GM18870 (cell line): ENCODE results near the gene HDAC8.
"Not testable (repeated sequence)": the region's sequence is repeated elsewhere in the genome, so short reads cannot be mapped to it uniquely, and the experiment has no call there.

Experiments used
- ATAC-seq: cut with Tn5 transposase; IDR thresholded peaks from one replicate; pipeline ENCODE4 v1.9.1; 2021; ENCODE audit warnings: moderate library complexity; ENCODE audit not compliant: unreplicated experiment

The HDAC8 gene

DNA sequence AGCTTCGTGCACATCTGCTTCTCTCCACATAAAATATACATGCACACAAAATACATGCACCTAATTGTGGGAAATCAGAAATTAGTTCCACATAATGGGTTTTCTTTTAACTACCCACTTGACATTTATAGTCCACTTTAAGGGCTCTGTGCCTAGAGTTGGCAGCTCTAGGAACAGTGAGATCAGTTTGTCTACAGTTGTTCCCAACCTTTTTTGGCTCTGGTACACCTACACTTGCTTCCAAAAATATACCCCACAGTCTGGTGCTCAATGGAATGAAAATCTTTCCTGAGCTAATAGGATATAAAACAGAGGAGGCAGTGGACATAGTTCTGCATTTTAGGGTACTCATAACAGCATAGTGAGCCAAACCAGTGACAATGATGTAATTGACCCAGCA lies 36.1 kb downstream of the HDAC8 start:
- no peak for ATAC-seq

DNA sequence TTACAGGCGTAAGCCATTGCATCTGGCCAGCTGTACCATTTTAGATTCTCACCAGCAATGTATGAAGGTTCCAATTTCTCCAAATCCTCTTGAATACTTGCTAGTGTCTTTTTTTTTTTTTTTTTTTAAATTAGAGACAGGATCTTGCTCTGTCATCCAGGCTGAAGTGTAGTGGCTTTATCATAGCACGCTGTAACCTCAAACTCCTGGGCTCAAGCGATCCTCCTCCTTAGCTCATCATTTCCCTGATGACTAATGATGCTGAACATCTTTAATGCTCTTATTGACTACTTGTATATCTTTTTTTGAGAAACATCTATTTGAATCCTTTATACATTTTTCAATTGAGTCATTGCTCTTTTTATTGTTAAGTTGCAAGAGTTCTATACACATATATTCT lies 40.3 kb downstream of the HDAC8 start:
- ATAC-seq, result no peak

DNA sequence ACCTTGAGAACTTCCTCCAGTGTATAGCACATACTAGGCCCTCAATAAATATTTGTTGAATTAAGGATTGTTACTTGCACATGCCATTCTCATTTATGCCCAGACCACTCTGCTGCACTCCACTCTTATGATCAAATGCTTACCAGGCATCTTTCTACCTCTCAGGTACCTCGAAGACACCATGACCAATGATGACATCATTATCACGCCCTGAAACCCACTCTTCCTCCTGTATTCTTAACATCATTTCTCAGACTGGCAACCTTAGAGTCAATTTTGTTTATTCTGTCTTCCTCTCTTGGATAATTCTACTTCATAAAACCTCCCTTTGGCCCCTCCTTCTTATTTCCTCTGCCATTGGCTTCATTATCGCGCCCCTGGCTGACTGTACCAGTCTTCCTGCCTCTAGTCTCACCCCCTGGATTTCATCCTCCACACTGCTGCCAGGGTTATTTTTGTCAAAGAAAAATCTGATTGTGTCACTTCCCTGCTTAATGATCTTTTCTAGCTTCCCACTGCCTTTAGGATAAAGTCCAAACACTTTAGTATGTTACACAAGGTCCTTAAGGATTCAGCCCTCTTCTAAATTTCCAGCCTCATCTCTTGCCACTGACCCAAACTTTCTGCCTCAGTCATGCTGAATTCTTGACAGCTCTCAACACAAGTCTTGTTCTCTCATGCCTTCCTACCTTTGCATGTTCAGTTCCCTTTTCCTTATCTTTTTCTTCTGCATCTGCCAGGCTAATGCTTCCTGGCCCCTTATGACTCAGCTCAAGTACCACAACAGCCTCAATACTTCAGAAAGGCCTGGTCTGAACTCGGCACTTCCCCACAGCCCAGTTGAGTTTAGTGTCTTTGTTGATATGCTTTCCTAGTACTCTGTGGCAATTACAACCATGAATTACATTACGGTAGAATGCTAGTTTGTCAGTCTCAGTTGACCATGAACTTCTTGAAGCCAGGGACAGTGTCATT lies 45.8 kb downstream of the HDAC8 start:
- peak; percentile 62 for ATAC-seq

DNA sequence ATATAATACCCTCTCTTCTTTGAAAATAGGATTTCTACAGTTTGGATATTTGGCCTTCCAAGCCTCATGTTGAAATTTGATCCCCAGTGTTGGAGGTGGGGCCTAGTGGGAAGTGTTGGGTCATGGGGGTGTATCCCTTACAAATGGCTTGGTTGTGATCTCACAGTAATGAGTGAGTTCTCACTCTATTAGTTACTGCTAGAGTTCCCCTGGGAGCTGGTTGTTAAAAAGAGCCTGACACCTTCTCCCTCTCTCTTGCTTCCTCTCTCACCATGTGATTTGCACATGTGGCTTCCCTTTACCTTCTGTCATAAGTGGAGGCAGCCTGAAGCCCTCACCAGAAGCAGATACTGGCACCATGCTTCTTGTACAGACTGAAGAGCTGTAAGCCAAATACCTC lies 73.9 kb downstream of the HDAC8 start:
- ATAC-seq, result no peak

DNA sequence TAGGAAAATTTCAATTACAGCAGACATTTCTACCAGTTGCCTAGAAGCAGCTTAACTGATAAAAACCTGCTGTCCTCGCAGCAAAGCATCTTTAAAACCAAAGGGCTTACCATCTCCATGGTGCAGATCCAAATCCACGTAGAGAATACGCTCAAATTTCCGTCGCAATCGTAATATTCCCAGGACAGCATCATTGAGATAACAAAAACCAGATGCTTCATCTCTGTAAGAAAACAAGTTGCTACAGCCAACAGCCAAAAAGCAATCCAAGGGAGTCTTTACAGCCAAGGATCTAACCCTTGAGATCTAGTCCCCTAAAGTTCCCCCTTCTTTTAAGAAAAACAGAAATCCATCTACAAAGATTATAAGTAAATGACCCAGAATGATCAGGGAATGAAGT lies 77.6 kb downstream of the HDAC8 start:
- ATAC-seq, result no peak

DNA sequence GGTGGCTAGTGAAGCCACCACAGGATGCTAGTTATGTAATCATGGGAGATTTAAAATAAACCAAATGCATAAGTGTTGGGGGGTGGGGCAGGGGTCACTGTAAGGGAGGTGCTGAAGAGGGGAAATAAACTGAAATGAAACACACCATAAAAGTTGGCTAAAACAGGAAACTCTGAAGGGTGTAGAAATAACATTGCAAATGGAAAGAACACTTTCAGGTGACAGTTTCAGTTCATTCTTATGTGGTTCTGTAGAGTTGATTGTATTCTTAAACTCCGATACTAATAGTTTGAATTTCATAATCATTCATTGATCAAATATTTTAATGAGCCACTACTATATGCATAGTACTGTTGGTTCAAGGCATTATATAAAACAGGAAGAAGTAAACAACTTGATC lies 80.1 kb downstream of the HDAC8 start:
- ATAC-seq, result no peak

DNA sequence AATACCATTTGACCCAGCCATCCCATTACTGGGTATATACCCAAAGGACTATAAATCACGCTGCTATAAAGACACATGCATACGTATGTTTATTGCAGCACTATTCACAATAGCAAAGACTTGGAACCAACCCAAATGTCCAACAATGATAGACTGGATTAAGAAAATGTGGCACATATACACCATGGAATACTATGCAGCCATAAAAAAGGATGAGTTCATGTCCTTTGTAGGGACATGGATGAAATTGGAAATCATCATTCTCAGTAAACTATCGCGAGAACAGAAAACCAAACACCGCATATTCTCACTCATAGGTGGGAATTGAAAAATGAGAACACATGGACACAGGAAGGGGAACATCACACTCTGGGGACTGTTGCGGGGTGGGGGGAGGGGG lies 82.4 kb downstream of the HDAC8 start:
- ATAC-seq, result not testable (repeated sequence)

DNA sequence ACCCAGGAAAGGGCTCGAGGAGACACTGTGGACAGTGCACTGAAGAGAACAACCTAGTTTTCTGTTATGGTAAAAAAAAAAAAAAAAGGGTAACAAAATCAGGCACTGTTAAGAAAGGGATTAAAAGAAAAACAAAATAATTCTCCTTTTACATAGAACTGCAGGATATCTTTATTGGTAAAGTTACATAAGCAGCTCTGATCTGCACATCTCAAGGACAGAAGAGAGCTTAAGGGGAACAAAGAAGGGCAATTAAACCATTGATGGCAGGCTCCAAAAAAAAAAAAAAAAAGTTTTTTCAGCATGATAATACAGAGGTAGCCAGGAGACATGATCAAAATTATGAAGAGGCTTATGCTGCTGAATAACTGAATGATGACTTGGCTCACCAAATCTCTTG lies 85.0 kb downstream of the HDAC8 start:
- ATAC-seq, result no peak

DNA sequence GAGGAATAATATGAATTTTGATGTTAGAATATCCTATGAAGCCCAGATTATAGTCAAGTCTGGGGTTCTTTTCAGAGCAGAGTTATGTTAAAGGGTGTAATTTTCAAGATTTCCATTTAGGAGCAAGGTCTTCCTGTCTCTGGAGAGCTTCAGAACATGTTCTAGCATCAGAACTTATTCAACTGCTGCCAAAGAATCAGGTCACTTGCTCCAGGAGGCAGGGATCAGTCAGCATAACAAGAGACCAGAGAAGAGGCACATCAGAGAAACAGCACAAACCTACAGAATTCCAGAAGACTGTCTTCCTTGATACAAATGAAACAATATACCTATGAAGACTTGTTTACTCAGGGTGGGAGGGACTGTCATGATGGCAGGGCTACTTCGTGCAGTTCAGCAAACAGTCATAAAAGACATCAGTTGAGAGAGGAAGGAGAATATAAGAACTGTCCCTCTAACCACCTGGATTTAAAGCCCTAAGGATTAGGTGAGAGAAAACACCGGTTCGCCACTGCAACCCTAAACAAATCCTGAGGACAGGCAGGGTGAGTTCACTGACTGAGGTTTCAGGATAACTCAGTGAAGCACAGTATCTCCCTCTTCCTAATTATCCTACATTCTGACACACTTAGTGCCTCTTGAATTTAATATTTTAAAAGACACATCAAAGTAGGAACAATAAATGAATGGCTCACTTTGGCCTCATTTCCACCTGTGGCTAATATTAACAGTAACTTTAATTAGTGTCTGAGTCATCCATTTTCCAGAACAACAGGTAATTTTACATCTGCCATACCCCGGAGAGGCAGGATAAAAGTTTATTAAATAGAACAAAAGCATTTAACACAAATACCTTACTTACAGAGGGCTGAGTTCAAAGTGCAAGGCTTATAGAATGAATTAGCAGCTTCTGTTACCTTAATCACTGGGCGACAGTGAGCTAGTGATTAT lies 93.0 kb downstream of the HDAC8 start:
- ATAC-seq, result no peak

DNA sequence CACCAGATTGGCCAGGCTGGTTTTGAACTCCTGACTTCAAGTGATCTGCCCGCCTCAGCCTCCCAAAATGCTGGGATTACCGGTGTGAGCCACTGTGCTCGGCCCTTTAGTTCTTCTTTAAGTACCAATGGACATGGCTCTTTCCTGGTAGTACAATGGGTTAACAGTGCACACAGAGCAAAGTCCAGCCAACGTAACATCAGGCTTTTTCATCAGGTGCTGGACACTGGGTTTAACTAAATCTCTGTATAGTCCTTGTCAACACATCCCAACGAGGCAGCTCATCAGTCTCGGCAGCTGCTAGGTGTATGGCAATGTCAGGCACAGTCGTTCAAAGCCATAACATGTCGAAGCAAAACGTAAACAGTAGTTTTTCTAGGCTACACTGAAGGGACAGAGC lies 93.8 kb downstream of the HDAC8 start:
- no peak for ATAC-seq

DNA sequence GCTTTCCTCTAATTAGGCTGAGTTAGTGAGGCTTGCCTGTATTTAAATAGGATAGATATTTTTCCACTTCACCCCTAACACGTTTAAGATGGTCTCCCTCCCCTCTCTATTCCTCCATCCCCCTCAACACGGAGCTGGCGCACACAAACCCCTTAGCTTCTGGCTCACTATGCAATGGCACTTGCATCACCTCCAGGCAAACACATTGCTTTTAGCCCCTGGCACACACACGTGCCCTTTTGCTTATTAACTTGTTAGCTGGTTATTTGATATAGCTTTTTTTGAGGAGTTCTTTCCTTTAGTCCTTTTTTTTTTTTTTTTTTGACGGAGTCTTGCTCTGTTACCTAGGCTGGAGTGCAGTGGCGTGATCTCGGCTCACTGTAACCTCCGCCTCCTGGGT lies 94.3 kb downstream of the HDAC8 start:
- no peak for ATAC-seq

DNA sequence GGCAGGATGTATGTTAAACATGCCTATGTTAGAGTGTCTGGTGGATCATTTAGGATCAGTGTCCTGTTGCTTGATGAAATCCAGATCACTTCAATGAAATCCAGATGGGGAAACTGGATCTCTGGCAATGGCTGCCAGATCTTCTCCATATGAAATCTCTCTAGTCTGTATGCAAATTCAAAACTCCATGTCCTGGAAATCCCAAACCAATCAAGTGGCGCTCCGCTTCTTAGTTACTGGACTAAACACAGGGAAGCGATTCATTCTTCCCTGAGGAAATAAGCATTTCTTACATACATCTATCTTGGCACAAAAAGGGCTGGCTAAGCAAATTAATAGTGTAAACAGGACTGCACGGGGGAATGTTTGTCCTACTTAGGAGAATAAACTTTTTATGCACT lies 94.9 kb downstream of the HDAC8 start:
- ATAC-seq, result no peak

DNA sequence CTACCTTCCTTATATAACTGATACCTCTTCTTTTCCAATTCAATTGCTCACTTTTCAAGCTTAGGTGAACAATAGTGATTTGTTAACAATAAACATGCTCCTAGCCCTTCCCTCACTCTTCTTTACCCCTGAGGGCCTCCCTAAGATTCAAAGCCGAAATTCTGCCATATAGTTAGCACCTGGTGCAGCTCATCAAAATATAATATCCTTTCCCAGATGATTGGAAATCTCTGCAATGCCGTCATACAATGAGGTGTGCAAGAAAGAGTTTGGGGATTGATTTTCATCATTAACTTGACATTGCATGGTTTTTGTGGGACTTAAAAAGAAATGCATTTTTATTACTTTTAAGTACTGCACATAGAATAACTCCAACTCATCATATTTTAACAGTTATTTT lies 95.3 kb downstream of the HDAC8 start:
- no peak for ATAC-seq

DNA sequence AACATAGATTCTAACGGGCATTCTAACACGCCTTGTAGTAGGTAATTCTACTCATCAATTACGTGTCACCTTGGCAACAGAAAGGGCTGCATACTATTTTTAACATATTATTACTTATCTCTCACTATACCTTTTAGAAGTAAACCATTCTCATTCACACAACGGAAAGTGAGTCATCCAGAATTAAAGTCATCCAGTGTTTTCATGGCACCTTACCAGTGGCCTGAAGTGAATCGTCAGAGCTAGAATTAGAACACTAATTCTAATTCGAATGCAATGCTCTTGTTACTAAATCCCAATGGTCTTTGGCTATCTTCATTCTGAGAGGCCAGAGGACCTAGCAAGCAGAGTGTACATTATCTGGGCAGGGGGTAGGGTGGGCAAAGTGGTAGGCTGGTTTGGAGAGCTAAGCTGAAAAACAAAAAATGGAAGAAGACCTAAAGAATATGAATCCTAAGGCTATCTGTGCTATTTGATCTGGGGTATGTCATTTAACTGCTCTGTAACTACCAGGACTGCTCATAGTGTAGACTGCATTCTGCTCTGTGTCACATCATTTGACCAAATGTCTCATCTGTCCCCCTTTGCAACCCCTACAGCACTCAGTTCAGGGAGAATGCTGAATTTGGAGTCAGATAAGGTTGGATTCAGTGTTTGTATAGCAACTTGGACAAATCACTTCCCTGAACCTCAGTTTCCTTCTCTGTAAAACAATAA lies 96.5 kb downstream of the HDAC8 start:
- ATAC-seq, result no peak

DNA sequence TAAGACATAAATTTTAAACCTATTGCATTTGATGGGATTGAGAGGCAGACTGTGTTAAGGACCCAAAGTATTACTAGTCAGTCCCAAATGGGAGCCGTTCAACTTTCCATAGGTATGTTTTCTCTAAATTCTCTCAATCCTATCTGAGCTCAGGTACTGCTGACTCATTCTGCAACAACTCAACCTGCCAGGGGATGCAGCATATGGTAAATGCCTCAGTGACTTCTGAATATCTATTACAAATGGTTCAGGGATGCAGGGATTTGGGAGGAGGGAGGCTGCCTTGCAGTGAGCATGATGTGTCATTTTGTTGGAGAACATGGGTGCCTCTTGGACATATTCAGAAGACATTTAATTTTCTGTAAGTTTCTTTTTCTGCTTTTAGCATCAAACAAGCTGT lies 97.3 kb downstream of the HDAC8 start:
- ATAC-seq, result no peak

DNA sequence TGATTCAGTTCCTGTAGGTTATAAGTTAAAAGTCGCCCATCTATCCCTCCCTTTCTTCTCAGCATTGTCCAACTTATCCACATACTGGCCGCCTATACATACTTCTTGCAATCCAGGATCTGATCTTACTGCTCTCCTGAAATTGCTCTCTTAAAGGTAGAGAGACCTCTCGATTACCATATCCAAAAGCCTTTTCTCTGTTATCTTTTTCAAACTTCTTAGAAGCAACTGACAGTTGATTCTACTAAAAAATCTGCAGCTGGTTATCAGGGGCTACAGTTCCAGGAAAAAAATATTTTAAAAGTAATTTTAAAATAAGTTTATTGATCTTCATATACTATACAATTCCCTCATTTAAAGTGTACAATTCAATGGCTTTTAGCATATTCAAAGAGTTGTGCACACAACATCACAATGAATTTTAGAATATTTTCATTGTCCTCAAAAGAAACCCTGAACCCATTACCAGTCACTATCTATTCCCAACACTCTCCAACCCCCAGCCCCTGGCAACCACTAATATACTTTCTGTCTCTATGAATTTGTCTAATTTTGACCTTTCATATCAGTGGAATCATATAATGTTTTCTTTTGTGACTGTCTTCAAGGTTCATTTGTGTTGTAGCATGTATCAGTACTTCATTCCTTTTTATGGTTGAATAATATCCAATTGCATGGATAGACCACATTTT lies 102.0 kb downstream of the HDAC8 start:
- ATAC-seq, result no peak

DNA sequence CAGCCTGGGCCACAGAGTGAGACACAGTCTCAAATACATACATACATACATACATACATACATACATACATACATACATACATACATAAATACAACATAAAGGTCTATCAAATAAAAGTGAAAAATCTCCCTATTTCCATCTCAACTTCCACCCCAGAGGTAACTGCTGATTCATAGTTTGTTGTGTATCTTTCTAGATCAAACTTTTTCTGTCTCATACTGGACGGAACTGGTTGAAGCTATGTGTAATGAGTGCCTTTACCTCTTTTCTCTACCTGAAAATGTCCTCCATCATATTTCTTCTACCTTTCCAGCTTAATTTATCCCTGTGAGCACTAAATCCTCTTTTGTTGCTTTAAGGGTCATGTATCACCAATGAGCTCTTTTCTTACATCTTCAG lies 102.5 kb downstream of the HDAC8 start:
- ATAC-seq, result no peak

DNA sequence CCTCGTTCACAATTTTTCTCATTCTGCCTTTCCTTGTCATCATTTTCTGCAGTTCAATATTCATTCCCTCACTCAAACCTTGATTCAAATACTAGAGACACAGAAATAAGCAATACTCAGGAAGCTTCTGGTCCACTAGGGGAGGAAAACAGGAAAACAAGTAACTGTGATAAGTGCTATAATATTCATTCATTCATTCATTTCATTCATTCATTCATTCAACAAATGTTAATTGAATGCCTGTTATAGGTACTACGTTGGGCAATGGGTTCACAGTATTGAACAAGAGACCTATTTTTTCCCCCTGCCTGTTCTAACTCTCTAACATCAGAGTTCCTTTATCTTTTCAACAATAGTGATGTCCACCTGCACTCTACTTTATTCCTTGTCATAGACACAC lies 104.0 kb downstream of the HDAC8 start:
- no peak for ATAC-seq

DNA sequence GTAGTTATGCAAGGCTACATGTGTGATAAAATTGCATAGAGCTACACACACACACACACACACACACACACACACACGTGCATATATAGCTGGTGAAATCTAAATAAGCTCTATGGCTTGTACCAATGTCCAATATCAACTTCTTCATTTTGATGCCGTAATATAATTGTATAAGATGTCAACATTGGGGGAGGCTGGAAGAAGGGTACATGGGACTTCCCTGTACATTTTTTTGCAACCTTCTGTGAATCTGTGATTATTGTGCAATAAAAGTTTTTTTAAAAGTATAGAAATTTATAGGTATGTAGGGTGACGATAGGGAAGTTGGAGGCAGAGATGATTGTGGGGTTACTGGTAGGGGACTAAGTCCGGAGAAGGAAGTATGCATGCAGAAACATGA lies 105.5 kb downstream of the HDAC8 start:
- no peak for ATAC-seq

DNA sequence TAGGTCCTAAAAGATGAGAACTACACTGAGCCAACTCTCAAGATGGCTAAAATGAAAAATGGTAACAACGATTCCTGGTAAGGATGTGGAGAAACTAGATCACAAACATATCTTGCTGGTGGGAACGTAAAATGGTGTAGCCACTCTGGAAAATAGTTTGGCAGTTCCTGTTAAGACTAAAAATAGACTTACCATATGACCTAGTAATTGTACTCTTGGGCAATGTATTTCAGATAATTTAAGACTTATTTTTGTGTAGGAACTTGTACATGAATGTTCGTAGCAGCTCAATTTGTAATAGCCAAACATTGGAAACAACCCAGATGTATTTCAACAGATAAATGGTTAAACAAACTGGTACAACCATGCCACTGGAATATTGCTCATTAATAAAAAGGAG lies 106.2 kb downstream of the HDAC8 start:
- no peak for ATAC-seq

DNA sequence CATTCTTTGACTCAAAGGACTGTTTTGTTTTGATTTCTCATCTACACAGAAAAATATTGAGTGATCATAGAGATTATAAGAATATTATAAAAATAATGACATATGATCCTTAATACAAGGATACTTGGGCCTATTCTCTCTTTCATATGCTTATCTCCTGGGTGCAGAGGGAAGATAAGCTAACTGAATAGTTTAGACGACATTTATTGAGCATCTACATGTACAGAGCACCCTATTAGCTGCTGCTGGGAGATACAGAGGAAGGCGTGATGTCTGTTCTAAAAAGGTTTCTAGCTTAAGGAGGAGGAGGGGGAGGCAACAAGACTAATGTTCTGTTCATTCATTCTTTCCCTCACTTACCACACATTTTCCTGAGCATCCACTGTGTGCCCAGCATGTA lies 106.8 kb downstream of the HDAC8 start:
- no peak for ATAC-seq
